A673 (cell line): Measurements from ENCODE around the gene P4HA2. TPM values are rescaled to one million over a fixed set of nuclear protein-coding genes. Genes with fewer than 3 reads are reported as not detected.
A peak's percentile ranks its signal among the peaks of the same experiment; 100 is the strongest.

Experiments
- BruUV-seq: library from RNA; stranded (reverse); fragments of 400-500 nt; replicated peaks from 2 replicates; lab custom pipeline; 2021; lab: Mats Ljungman, UMichigan
- CTCF ChIA-PET: fragments of 300-600 bp; sonication (Branson Sonifier 250); formaldehyde crosslinking; loops from one replicate; lab custom pipeline; 2022; ENCODE audit warnings: antibody characterized with exemption; lab: Charles Lee
- POLR2A ChIA-PET: fragments of 300-600 bp; sonication (Branson Sonifier 250); formaldehyde crosslinking; loops from one replicate; lab custom pipeline; 2022; ENCODE audit warnings: antibody characterized with exemption; ENCODE audit not compliant: low non-redundant PET; lab: Charles Lee
- DNase-seq: peaks from one replicate; pipeline ENCODE4 v3.0.0-alpha.2; 2015; ENCODE audit warnings: low spot score
- H3K27ac ChIP-seq: fragments of 200-600 bp; sonication (generic); 2 replicates; pipeline ENCODE4 v1.5.1; 2016; ENCODE audit warnings: mixed run types, low read depth, mild to moderate bottlenecking, mixed read lengths, antibody characterized with exemption, low read length; ENCODE audit not compliant: poor library complexity, severe bottlenecking
- H3K27me3 ChIP-seq: fragments of 200-600 bp; sonication (generic); replicated peaks from 2 replicates; pipeline ENCODE4 v1.6.1; 2017; ENCODE audit warnings: mixed run types, low read depth, mild to moderate bottlenecking, mixed read lengths, antibody characterized with exemption, low read length; ENCODE audit not compliant: insufficient read depth, poor library complexity
- H3K36me3 ChIP-seq: fragments of 200-600 bp; sonication (generic); 2 replicates; pipeline ENCODE4 v1.6.1; 2016; ENCODE audit warnings: mixed run types, mild to moderate bottlenecking, mixed read lengths, antibody characterized with exemption, low read length; ENCODE audit not compliant: insufficient read depth, poor library complexity, severe bottlenecking
- H3K4me1 ChIP-seq: fragments of 200-600 bp; sonication (generic); 2 replicates; pipeline ENCODE4 v1.6.1; 2017; ENCODE audit warnings: mixed run types, mild to moderate bottlenecking, mixed read lengths, antibody characterized with exemption, low read length; ENCODE audit not compliant: insufficient read depth, poor library complexity, severe bottlenecking
- H3K4me3 ChIP-seq: fragments of 200-600 bp; sonication (generic); 2 replicates; pipeline ENCODE4 v1.5.1; 2016; ENCODE audit warnings: low read depth, mixed run types, mild to moderate bottlenecking, mixed read lengths, low read length; ENCODE audit not compliant: poor library complexity, severe bottlenecking
- H3K9me3 ChIP-seq: fragments of 200-600 bp; sonication (generic); 2 replicates; pipeline ENCODE4 v1.6.1; 2016; ENCODE audit warnings: mixed run types, low read depth, mild to moderate bottlenecking, mixed read lengths, antibody characterized with exemption, low read length; ENCODE audit not compliant: poor library complexity, severe bottlenecking
- CTCF ChIP-seq: fragments of 300-800, 200-600 bp; sonication (generic); conservative IDR thresholded peaks from 2 replicates; pipeline ENCODE4 v1.5.1; 2017; ENCODE audit warnings: low read depth, mild to moderate bottlenecking, antibody characterized with exemption, low read length, moderate library complexity, mixed read lengths
- EZH2 ChIP-seq: fragments of 200-600 bp; sonication (generic); IDR thresholded peaks from 2 replicates; pipeline ENCODE4 v1.6.1; 2017; ENCODE audit warnings: borderline replicate concordance, low read depth, mild to moderate bottlenecking, mixed read lengths, antibody characterized with exemption, low read length; ENCODE audit not compliant: poor library complexity, severe bottlenecking
- intact Hi-C: fragments of 100-400 bp; cut with micrococcal nuclease; formaldehyde crosslinking; loops from one replicate; pipeline ENCODE4 v1.10.0; 2022; ENCODE audit not compliant: unreplicated experiment
- total RNA-seq: library from RNA; stranded (reverse); gene quantifications from 2 replicates; pipeline ENCODE4 v1.2.3, GENCODE V29; 2021

P4HA2 gene
- total RNA-seq, 1 experiment from 2014 or later = 2.8 TPM

GRCh38 chr5:132177691-132178149 lies 49.9 kb downstream of the P4HA2 start:
- Histone ChIP-seq H3K27ac (no peak overlapping the region), H3K36me3 (no peaks in the 10 kb centered on the region), H3K9me3 (no peaks in the 10 kb centered on the region), H3K4me1 (peaks cover 6% of the 10 kb centered on the region), H3K27me3 (no peaks in the 10 kb centered on the region), H3K4me3 (no peak overlapping the region)
- TF ChIP-seq EZH2 (no peak), CTCF (no peak)
- CTCF ChIA-PET = no interaction called here
- intact Hi-C loops = no loop called here
- POLR2A ChIA-PET = no interaction called here
- no peak for DNase-seq
- BruUV-seq = no TSS peak

- Histone ChIP-seq H3K27me3 (peaks cover 7% of the 10 kb centered on the region), H3K9me3 (no peaks in the 10 kb centered on the region), H3K36me3 (no peaks in the 10 kb centered on the region), H3K27ac (no peak overlapping the region), H3K4me1 (peaks cover 6% of the 10 kb centered on the region), H3K4me3 (no peak overlapping the region)
- intact Hi-C loops = no loop called here
- ChIA-PET CTCF (no interaction called here), POLR2A (no interaction called here)
- peak; percentile 35 for DNase-seq
- no TSS peak for BruUV-seq
- TF ChIP-seq EZH2 = no peak
- TF ChIP-seq CTCF = peak; percentile 37
Observed at GRCh38 chr5:132176987-132177386, 50.7 kb downstream of the P4HA2 start.

GRCh38 chr5:132176521-132176945 lies 51.1 kb downstream of the P4HA2 start:
- peaks cover 11% of the 10 kb centered on the region for H3K27me3 ChIP-seq
- H3K9me3 ChIP-seq = no peaks in the 10 kb centered on the region
- no peak for DNase-seq
- ChIA-PET CTCF (no interaction called here), POLR2A (no interaction called here)
- no peak for TF ChIP-seq EZH2
- TF ChIP-seq CTCF = no peak
- peaks cover 6% of the 10 kb centered on the region for H3K4me1 ChIP-seq
- H3K27ac ChIP-seq = no peak overlapping the region
- intact Hi-C loops = no loop called here
- no peak overlapping the region for H3K4me3 ChIP-seq
- no TSS peak for BruUV-seq
- H3K36me3 ChIP-seq = no peaks in the 10 kb centered on the region
